ENCODE results near the gene PSMG2. TPM values are rescaled to one million over a fixed set of nuclear protein-coding genes. Genes with fewer than 3 reads are reported as not detected.

Gene PSMG2
- total and polyA plus RNA-seq, 10 of the 15 experiments (the other 5 are each of a cell fraction or from before 2014, with no cell fraction given), result 88.5 to 268 (median 116) TPM

DNA sequence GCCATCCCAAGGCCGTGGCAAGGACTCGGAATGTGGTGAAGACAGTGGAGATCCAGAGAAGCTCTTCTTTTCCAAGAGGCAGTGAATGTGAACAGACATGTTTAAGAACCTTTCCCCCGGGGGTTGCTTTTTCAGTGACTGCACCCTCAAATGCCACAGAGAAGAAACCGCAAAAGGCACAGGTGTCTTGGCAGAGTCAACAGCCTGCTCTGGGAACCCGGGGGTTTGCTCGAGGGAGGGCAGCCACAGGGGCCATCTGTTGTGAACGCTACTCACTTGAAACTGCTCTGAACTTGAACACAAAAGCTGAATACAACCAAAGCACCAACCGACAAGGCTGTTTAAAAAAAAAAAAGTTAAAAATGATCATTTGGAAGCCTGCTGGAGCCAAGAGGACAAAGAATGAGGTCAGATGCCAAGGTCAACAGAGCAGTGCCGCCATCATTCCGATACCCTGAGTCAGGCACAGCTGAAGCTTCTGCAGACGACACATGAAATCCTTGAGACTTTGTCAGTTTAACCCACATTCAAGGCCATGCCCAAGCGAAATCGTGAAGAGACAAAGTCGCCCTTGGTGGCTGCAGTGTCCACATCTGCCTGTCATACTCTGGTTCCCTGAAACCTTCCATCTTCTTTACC, 47.4 kb downstream of the PSMG2 start (continued):
- TF ChIP-seq, protein P1, sequence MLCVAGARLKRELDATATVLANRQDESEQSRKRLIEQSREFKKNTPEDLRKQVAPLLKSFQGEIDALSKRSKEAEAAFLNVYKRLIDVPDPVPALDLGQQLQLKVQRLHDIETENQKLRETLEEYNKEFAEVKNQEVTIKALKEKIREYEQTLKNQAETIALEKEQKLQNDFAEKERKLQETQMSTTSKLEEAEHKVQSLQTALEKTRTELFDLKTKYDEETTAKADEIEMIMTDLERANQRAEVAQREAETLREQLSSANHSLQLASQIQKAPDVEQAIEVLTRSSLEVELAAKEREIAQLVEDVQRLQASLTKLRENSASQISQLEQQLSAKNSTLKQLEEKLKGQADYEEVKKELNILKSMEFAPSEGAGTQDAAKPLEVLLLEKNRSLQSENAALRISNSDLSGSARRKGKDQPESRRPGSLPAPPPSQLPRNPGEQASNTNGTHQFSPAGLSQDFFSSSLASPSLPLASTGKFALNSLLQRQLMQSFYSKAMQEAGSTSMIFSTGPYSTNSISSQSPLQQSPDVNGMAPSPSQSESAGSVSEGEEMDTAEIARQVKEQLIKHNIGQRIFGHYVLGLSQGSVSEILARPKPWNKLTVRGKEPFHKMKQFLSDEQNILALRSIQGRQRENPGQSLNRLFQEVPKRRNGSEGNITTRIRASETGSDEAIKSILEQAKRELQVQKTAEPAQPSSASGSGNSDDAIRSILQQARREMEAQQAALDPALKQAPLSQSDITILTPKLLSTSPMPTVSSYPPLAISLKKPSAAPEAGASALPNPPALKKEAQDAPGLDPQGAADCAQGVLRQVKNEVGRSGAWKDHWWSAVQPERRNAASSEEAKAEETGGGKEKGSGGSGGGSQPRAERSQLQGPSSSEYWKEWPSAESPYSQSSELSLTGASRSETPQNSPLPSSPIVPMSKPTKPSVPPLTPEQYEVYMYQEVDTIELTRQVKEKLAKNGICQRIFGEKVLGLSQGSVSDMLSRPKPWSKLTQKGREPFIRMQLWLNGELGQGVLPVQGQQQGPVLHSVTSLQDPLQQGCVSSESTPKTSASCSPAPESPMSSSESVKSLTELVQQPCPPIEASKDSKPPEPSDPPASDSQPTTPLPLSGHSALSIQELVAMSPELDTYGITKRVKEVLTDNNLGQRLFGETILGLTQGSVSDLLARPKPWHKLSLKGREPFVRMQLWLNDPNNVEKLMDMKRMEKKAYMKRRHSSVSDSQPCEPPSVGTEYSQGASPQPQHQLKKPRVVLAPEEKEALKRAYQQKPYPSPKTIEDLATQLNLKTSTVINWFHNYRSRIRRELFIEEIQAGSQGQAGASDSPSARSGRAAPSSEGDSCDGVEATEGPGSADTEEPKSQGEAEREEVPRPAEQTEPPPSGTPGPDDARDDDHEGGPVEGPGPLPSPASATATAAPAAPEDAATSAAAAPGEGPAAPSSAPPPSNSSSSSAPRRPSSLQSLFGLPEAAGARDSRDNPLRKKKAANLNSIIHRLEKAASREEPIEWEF (IDR thresholded peaks at IDR 0.05; ENCODE audit: insufficient replicate concordance, low read depth, low read length), result no peak
- no peak for TF ChIP-seq NR2C1 (IDR thresholded peaks at IDR 0.05)
- no peak for TF ChIP-seq ESRRA (IDR thresholded peaks at IDR 0.05; ENCODE audit: low read length)
- peak; percentile 43; the same call in 1 of the 2 replicates for TF ChIP-seq TCF3 (IDR thresholded peaks at IDR 0.05; ENCODE audit: borderline replicate concordance, insufficient read depth, low read depth, low read length)
- peak; percentile 83 for TF ChIP-seq RUNX3 (IDR thresholded peaks at IDR 0.05; ENCODE audit: low read length)
- no peak for TF ChIP-seq NRF1 (conservative IDR thresholded peaks at IDR 0.05; ENCODE audit: low read depth, low read length)
